Endothelial cell of umbilical vein (primary cell): ENCODE results near the gene FNDC8. TPM values are rescaled to one million over a fixed set of nuclear protein-coding genes. Genes with fewer than 3 reads are reported as not detected.

ENCODE experiments used
- BruUV-seq: library from RNA; stranded (reverse); fragments of 400-500 nt; replicated peaks from 2 replicates; lab custom pipeline; 2021; lab: Mats Ljungman, UMichigan
- CTCF ChIA-PET: fragments of 300-600, 350-600 bp; sonication (Branson Sonifier 250); formaldehyde crosslinking; loops from one replicate; lab custom pipeline; 2021; ENCODE audit warnings: antibody characterized with exemption, inconsistent platforms; lab: Charles Lee
- POLR2A ChIA-PET: fragments of 300-600, 350-600 bp; sonication (Branson Sonifier 250); formaldehyde crosslinking; loops from one replicate; lab custom pipeline; 2021; ENCODE audit warnings: antibody characterized with exemption, inconsistent platforms; lab: Charles Lee
- DNase-seq: peaks from one replicate; pipeline ENCODE4 v3.0.0-alpha.2; 2011; ENCODE audit warnings: low read depth, low spot score
- FAIRE-seq: peaks from 2 replicates; lab custom pipeline; 2011; peaks lifted over from hg19 to GRCh38; lab: Jason Lieb, UNC
- H2AFZ ChIP-seq: 2 replicates; pipeline ENCODE4 v1.6.0; 2012; ENCODE audit warnings: low read depth, low read length, control low read depth, inconsistent platforms
- H3K27ac ChIP-seq: 2 replicates; pipeline ENCODE4 v1.5.1; 2011; ENCODE audit warnings: low read depth, mild to moderate bottlenecking, control low read depth, low read length, moderate library complexity; ENCODE audit not compliant: insufficient read depth
- H3K27me3 ChIP-seq, 2 experiments: 2 replicates each; pipeline versions ENCODE4 v1.6.0 to v1.6.1; 2011; ENCODE audit warnings: low read length in 2 of 2, mixed read lengths in 1 of 2; ENCODE audit not compliant: control insufficient read depth in 2 of 2, insufficient read depth in 2 of 2
- H3K36me3 ChIP-seq, 2 experiments: 2 replicates in 1 of 2; 3 replicates in 1 of 2; pipeline ENCODE4 v1.5.1; 2011; ENCODE audit warnings: low read length in 2 of 2, mild to moderate bottlenecking in 1 of 2, moderate library complexity in 1 of 2; ENCODE audit not compliant: control insufficient read depth in 2 of 2, insufficient read depth in 2 of 2; ENCODE audit errors: extremely low read depth in 1 of 2
- H3K4me1 ChIP-seq: 3 replicates; pipeline ENCODE4 v1.5.1; 2011; ENCODE audit warnings: mild to moderate bottlenecking, low read length; ENCODE audit not compliant: control insufficient read depth, insufficient read depth; ENCODE audit errors: extremely low read depth
- H3K4me2 ChIP-seq: 2 replicates; pipeline ENCODE4 v1.6.1; 2011; ENCODE audit warnings: low read length, control low read depth, mixed read lengths; ENCODE audit not compliant: insufficient read depth
- H3K4me3 ChIP-seq, 3 experiments: fragments of 200-600 bp in 1 of 3; sonication (generic), shearing (Covaris generic) in 1 of 3; replicated peaks in 1 of 3; 2 replicates each; pipeline ENCODE4 v1.5.1; 2011 to 2016; ENCODE audit warnings: control low read depth in 3 of 3, low read length in 3 of 3, mild to moderate bottlenecking in 2 of 3, inconsistent platforms in 1 of 3, low read depth in 1 of 3, moderate library complexity in 1 of 3; ENCODE audit not compliant: insufficient read depth in 1 of 3
- H3K79me2 ChIP-seq: 2 replicates; pipeline ENCODE4 v1.6.0; 2012; ENCODE audit warnings: low read length, inconsistent platforms; ENCODE audit not compliant: control insufficient read depth, insufficient read depth
- H3K9ac ChIP-seq: replicated peaks from 2 replicates; pipeline ENCODE3; 2011; ENCODE audit warnings: low read length, control low read depth; ENCODE audit not compliant: insufficient read depth; ENCODE audit errors: extremely low read depth
- H3K9me1 ChIP-seq: replicated peaks from 3 replicates; pipeline ENCODE4 v1.6.0; 2011; ENCODE audit warnings: mild to moderate bottlenecking, low read length; ENCODE audit not compliant: control insufficient read depth, insufficient read depth; ENCODE audit errors: extremely low read depth
- H3K9me3 ChIP-seq: replicated peaks from 2 replicates; pipeline ENCODE4 v1.5.1; 2012; ENCODE audit warnings: low read length, inconsistent platforms; ENCODE audit not compliant: control insufficient read depth, insufficient read depth
- H4K20me1 ChIP-seq: replicated peaks from 2 replicates; pipeline ENCODE3; 2011; ENCODE audit warnings: mild to moderate bottlenecking, low read length; ENCODE audit not compliant: control insufficient read depth, insufficient read depth; ENCODE audit errors: extremely low read depth
- CTCF ChIP-seq, 2 donors: IDR thresholded peaks; 1 replicate in 1 of 2; 2 replicates in 1 of 2; pipeline ENCODE4 v1.5.1; 2011; ENCODE audit warnings: low read length in 2 of 2, mild to moderate bottlenecking in 2 of 2, moderate library complexity in 2 of 2, control low read depth in 1 of 2, inconsistent platforms in 1 of 2, low read depth in 1 of 2; ENCODE audit not compliant: insufficient read depth in 1 of 2; ENCODE audit errors: extremely low read depth in 1 of 2
- EZH2 ChIP-seq: IDR thresholded peaks from 2 replicates; pipeline ENCODE4 v1.6.1; 2012; ENCODE audit warnings: borderline replicate concordance, low read depth, mild to moderate bottlenecking, moderate library complexity, low read length, inconsistent platforms; ENCODE audit not compliant: severe bottlenecking
- FOS ChIP-seq: IDR thresholded peaks from 2 replicates; pipeline ENCODE4 v1.6.1; 2011; ENCODE audit warnings: mild to moderate bottlenecking, low read length, moderate library complexity, borderline replicate concordance; ENCODE audit not compliant: insufficient read depth
- GATA2 ChIP-seq: IDR thresholded peaks from 2 replicates; pipeline ENCODE4 v1.7.0; 2011; ENCODE audit warnings: low read depth, mild to moderate bottlenecking, moderate library complexity, mixed read lengths, low read length; ENCODE audit not compliant: insufficient read length, insufficient read depth
- JUN ChIP-seq: IDR thresholded peaks from 2 replicates; pipeline ENCODE4 v1.6.1; 2011; ENCODE audit warnings: borderline replicate concordance, low read depth; ENCODE audit not compliant: insufficient read length, insufficient read depth
- MAX ChIP-seq: IDR thresholded peaks from 2 replicates; pipeline ENCODE4 v1.6.1; 2011; ENCODE audit not compliant: insufficient read depth, insufficient read length
- MYC ChIP-seq: IDR thresholded peaks from one replicate; pipeline ENCODE4 v1.6.1; 2011; ENCODE audit warnings: mild to moderate bottlenecking, low read depth, low read length
- POLR2A ChIP-seq: IDR thresholded peaks from 2 replicates; pipeline ENCODE4 v1.6.1; 2012; ENCODE audit warnings: low read depth, mild to moderate bottlenecking, control low read depth, low read length
- POLR2AphosphoS5 ChIP-seq: IDR thresholded peaks from 2 replicates; pipeline ENCODE4 v1.6.1; 2012; ENCODE audit warnings: low read depth, mild to moderate bottlenecking, control low read depth, low read length, moderate library complexity; ENCODE audit not compliant: insufficient read depth
- dilution Hi-C: fragments of 300-500 bp; cut with MboI; formaldehyde crosslinking; loops from one replicate; pipeline ENCODE4 v1.15.0; 2019; ENCODE audit warnings: low sequenced_read_pairs; ENCODE audit not compliant: extremely low pct_ligation_motif_present
- intact Hi-C: fragments of 100-400 bp; cut with micrococcal nuclease; formaldehyde crosslinking; loops from one replicate; pipeline ENCODE4 v1.10.0; 2022
- polyA plus RNA-seq, 4 experiments: library from polyadenylated mRNA; depleted of rRNA in 3 of 4; stranded (reverse) in 3 of 4; unstranded in 1 of 4; fragments of >200 nt; gene quantifications; 2 replicates each; pipeline versions ENCODE4 v1.2.1 to v1.2.3, GENCODE V29; 2011 to 2012; ENCODE audit warnings: missing spikeins in 1 of 4
- total RNA-seq: library from RNA; stranded (reverse); gene quantifications from 2 replicates; pipeline ENCODE4 v1.2.3, GENCODE V29; 2021

FNDC8 gene
- total and polyA plus RNA-seq, 2 donors (not counting 3 experiments of a cell fraction or from before 2014, with no cell fraction given): not detected

GRCh38 chr17:35130392-35130791 lies 9.0 kb downstream of the FNDC8 start:
- ChIA-PET CTCF (interaction anchor here (0.9 to 1.3 kb wide), 3 partner anchors 10 to 182 kb away, joined by 3 to 4 read pairs (median 3); partner anchors contain the start of gene RAD51D), POLR2A (no interaction called here)
- no peaks in the 10 kb centered on the region for H3K79me2 ChIP-seq
- dilution Hi-C loops (no loop called here), intact Hi-C loops (no loop called here)
- H3K27me3 ChIP-seq: no peaks in the 10 kb centered on the region
- no peaks in the 10 kb centered on the region for H3K4me1 ChIP-seq
- DNase-seq (no peak), FAIRE-seq (no peak)
- no peaks in the 10 kb centered on the region for H4K20me1 ChIP-seq
- no TSS peak for BruUV-seq
- no peak overlapping the region for H3K9ac ChIP-seq
- no peak for TF ChIP-seq EZH2
- TF ChIP-seq JUN: no peak
- TF ChIP-seq FOS: no peak
- peak; percentile 42 for TF ChIP-seq POLR2A
- TF ChIP-seq POLR2AphosphoS5: no peak
- TF ChIP-seq MAX: no peak
- H2AFZ ChIP-seq: no peak overlapping the region
- H3K9me3 ChIP-seq: no peaks in the 10 kb centered on the region
- no peak overlapping the region for H3K27ac ChIP-seq
- H3K9me1 ChIP-seq: no peaks in the 10 kb centered on the region
- H3K4me3 ChIP-seq: no peak overlapping the region
- H3K36me3 ChIP-seq: peaks cover 4 to 29% of the 10 kb centered on the region in 2 experiments
- no peak overlapping the region for H3K4me2 ChIP-seq

DNA sequence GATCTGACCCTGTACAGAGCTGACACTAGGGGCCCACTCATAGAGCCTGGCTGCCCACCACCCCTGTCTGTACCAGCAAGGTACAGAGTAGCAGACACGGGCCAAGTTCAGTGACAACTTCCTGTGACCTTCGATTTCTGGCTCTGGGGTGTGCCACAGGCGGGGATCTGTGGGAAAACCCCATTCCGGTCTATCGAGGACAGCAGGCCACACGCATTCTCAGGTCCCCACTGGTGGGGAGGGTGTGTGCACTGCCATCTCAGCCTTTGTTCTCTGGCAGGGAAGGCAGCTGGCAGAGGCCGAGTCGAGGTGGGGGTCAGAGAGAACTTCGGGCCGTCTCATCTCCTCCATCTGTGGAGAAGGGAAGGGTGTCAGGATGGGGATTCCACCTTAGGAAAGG lies 10.7 kb downstream of the FNDC8 start:
- Histone ChIP-seq H3K9ac (no peak overlapping the region), H4K20me1 (no peaks in the 10 kb centered on the region), H3K79me2 (no peaks in the 10 kb centered on the region), H3K4me1 (no peaks in the 10 kb centered on the region), H3K4me2 (no peak overlapping the region), H3K9me1 (no peaks in the 10 kb centered on the region), H3K27me3 (no peaks in the 10 kb centered on the region), H3K36me3 (peaks cover 13 to 41% of the 10 kb centered on the region in 2 experiments), H3K9me3 (no peaks in the 10 kb centered on the region), H3K27ac (no peak overlapping the region), H3K4me3 (no peak overlapping the region), H2AFZ (no peak overlapping the region)
- dilution Hi-C loops (no loop called here), intact Hi-C loops (no loop called here)
- CTCF ChIA-PET: no interaction called here
- no TSS peak for BruUV-seq
- TF ChIP-seq POLR2A (no peak), MAX (no peak), POLR2AphosphoS5 (no peak), JUN (no peak), GATA2 (no peak), EZH2 (no peak), CTCF (IDR thresholded peaks at IDR 0.05; ENCODE audit: extremely low read depth in 1 of 2, insufficient read depth in 1 of 2, low read depth in 1 of 2, low read length in 2 of 2) (no peak), MYC (no peak), FOS (no peak)
- DNase-seq: no peak
- FAIRE-seq: no peak
- POLR2A ChIA-PET: no interaction called here
